GM19467 (cell line): Measurements from ENCODE around the gene KRT85.

Experiments
- ATAC-seq: cut with Tn5 transposase; IDR thresholded peaks from one replicate; pipeline ENCODE4 v1.9.1; 2021; ENCODE audit warnings: mild to moderate bottlenecking, moderate library complexity; ENCODE audit not compliant: unreplicated experiment

Gene KRT85

GRCh38 chr12:52369211-52369610, 1.9 kb upstream of the KRT85 start:
- no peak for ATAC-seq

- ATAC-seq, result no peak
These were observed 1.2 kb upstream of the KRT85 start for GRCh38 chr12:52368508-52368907.

- ATAC-seq, result no peak
These were observed 595 bp upstream of the KRT85 start for GRCh38 chr12:52367876-52368275.

GRCh38 chr12:52364901-52365489, 2.3 kb downstream of the KRT85 start:
- no peak for ATAC-seq

GRCh38 chr12:52364061-52364460, 3.2 kb downstream of the KRT85 start:
- no peak for ATAC-seq

- ATAC-seq, result no peak
These were observed 4.1 kb downstream of the KRT85 start for GRCh38 chr12:52363111-52363679.

GRCh38 chr12:52362118-52362726, 5.1 kb downstream of the KRT85 start:
- no peak for ATAC-seq

- ATAC-seq, result no peak
These were observed 5.7 kb downstream of the KRT85 start for GRCh38 chr12:52361553-52361952.

GRCh38 chr12:52360663-52361271, 6.5 kb downstream of the KRT85 start:
- ATAC-seq, result no peak

- no peak for ATAC-seq
These were observed 7.1 kb downstream of the KRT85 start for GRCh38 chr12:52360106-52360662.

- ATAC-seq, result no peak
These were observed 7.6 kb downstream of the KRT85 start for GRCh38 chr12:52359621-52360061.

- peak; percentile 95 for ATAC-seq
These were observed 8.5 kb downstream of the KRT85 start for GRCh38 chr12:52358575-52359350.

GRCh38 chr12:52356762-52357580, 10.3 kb downstream of the KRT85 start:
- ATAC-seq, result no peak

GRCh38 chr12:52356031-52356761, 11.1 kb downstream of the KRT85 start:
- ATAC-seq, result no peak

GRCh38 chr12:52355176-52355575, 12.1 kb downstream of the KRT85 start:
- ATAC-seq, result no peak

GRCh38 chr12:52354200-52354599, 13.1 kb downstream of the KRT85 start:
- no peak for ATAC-seq

GRCh38 chr12:52353766-52354165, 13.5 kb downstream of the KRT85 start:
- ATAC-seq, result no peak

- no peak for ATAC-seq
These were observed 14.3 kb downstream of the KRT85 start for GRCh38 chr12:52352951-52353350.

- ATAC-seq, result no peak
These were observed 15.9 kb downstream of the KRT85 start for GRCh38 chr12:52351196-52352059.
